Naive thymus-derived CD4-positive, alpha-beta T cell (primary cell): ENCODE measurements around the gene ZC3H10. TPM values are rescaled to one million over a fixed set of nuclear protein-coding genes. Genes with fewer than 3 reads are reported as not detected.

Experiments used
- ATAC-seq: fragments of 150-1000 bp; cut with Tn5 transposase; 2 replicates; pipeline ENCODE4 v1.10.0; 2021; ENCODE audit warnings: mild to moderate bottlenecking, moderate library complexity
- CTCF ChIA-PET: fragments of 350-600 bp; sonication (Branson Sonifier 250); formaldehyde crosslinking; loops from one replicate; lab custom pipeline; 2021; ENCODE audit warnings: antibody characterized with exemption; lab: Charles Lee
- POLR2A ChIA-PET: fragments of 350-600 bp; sonication (Branson Sonifier 250); formaldehyde crosslinking; loops from one replicate; lab custom pipeline; 2021; ENCODE audit warnings: antibody characterized with exemption, inconsistent platforms; lab: Charles Lee
- DNase-seq, 9 donors: peaks; one replicate each; pipeline versions ENCODE4 v3.0.0 to v3.0.0-alpha.2; 2020 to 2022; ENCODE audit warnings: mixed read lengths in 1 of 9
- H3K27ac ChIP-seq: one replicate; pipeline ENCODE4 v1.7.0; 2013; ENCODE audit warnings: mild to moderate bottlenecking, low read depth, low read length, moderate library complexity
- H3K27me3 ChIP-seq, 2 donors: one replicate each; pipeline ENCODE4 v1.7.0; 2013; ENCODE audit warnings: low read length in 2 of 2, mild to moderate bottlenecking in 2 of 2, moderate library complexity in 2 of 2; ENCODE audit not compliant: control insufficient read depth in 2 of 2, insufficient read depth in 2 of 2
- H3K36me3 ChIP-seq, 3 experiments: 1 replicate in 2 of 3; 2 replicates in 1 of 3; pipeline ENCODE4 v1.7.0; 2013; ENCODE audit warnings: low read length in 3 of 3, mild to moderate bottlenecking in 3 of 3, moderate library complexity in 1 of 3; ENCODE audit not compliant: insufficient read depth in 3 of 3, control insufficient read depth in 2 of 3
- H3K4me1 ChIP-seq, 2 donors: one replicate each; pipeline ENCODE4 v1.7.0; 2013; ENCODE audit warnings: low read length in 2 of 2, mild to moderate bottlenecking in 2 of 2, moderate library complexity in 1 of 2; ENCODE audit not compliant: control insufficient read depth in 2 of 2, insufficient read depth in 2 of 2
- H3K4me3 ChIP-seq: 2 replicates; pipeline ENCODE4 v1.7.0; 2013; ENCODE audit warnings: mild to moderate bottlenecking, low read length
- H3K9me3 ChIP-seq, 3 experiments: 1 replicate in 2 of 3; 2 replicates in 1 of 3; pipeline ENCODE4 v1.7.0; 2013; ENCODE audit warnings: low read length in 3 of 3; ENCODE audit not compliant: control insufficient read depth in 2 of 3
- H3K27ac Mint-ChIP-seq, 9 donors: one replicate each; pipeline ENCODE4 v1.8.0; 2020 to 2022; ENCODE audit warnings: mixed read lengths in 9 of 9, mild to moderate bottlenecking in 8 of 9, moderate library complexity in 5 of 9, inconsistent platforms in 2 of 9
- H3K27me3 Mint-ChIP-seq, 5 donors: one replicate each; pipeline ENCODE4 v1.8.0; 2021 to 2022; ENCODE audit warnings: mixed read lengths in 5 of 5, mild to moderate bottlenecking in 1 of 5
- H3K36me3 Mint-ChIP-seq, 5 donors: one replicate each; pipeline ENCODE4 v1.8.0; 2020 to 2022; ENCODE audit warnings: mixed read lengths in 5 of 5, mild to moderate bottlenecking in 3 of 5, inconsistent platforms in 1 of 5
- H3K4me1 Mint-ChIP-seq, 7 donors: one replicate each; pipeline ENCODE4 v1.8.0; 2020 to 2022; ENCODE audit warnings: mixed read lengths in 7 of 7, mild to moderate bottlenecking in 3 of 7, inconsistent platforms in 1 of 7
- H3K4me3 Mint-ChIP-seq, 10 donors: one replicate each; pipeline ENCODE4 v1.8.0; 2020 to 2022; ENCODE audit warnings: mild to moderate bottlenecking in 10 of 10, mixed read lengths in 10 of 10, moderate library complexity in 6 of 10, inconsistent platforms in 2 of 10
- H3K9me3 Mint-ChIP-seq, 11 donors: one replicate each; pipeline ENCODE4 v1.8.0; 2020 to 2022; ENCODE audit warnings: mixed read lengths in 11 of 11, mild to moderate bottlenecking in 4 of 11, inconsistent platforms in 1 of 11, moderate library complexity in 1 of 11
- intact Hi-C, 2 donors: fragments of 100-400 bp; cut with micrococcal nuclease; formaldehyde crosslinking; loops; one replicate each; pipeline ENCODE4 v1.15.1; 2023
- polyA plus RNA-seq, 2 donors: library from polyadenylated mRNA; unstranded; fragments of 300-500 nt; fragmentation: Illumina TruSeq; gene quantifications; one replicate each; pipeline ENCODE4 v1.2.3, GENCODE V29; 2021
- total RNA-seq, 6 experiments: library from RNA in 5 of 6; stranded (reverse) in 5 of 6; gene quantifications; 1 replicate in 5 of 6; 2 replicates in 1 of 6; pipeline ENCODE4 v1.2.3 and lab custom pipeline; 2021 to 2026

ZC3H10 gene
- total and polyA plus RNA-seq, 7 experiments from 2014 or later = 2.4 to 16.3 (median 8.5) TPM

DNA sequence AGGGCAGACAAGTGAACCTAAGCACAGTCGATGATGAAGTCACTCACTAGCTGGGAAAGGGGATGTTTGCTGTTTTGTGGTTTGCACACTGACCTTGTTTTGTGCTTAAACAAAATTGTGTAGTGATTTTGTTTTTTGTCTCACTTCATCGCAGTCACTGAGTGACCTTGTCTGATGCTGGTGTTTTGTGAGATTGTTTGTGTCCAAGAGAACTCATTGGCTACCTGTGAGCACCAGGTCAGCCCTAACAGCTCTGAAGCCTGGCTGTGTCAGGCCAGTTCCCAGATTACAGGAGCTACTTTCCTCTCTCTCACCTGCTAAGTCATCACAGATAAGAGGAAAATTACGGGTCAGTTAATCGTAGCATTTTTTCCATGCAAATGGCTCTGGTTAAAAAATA lies 6.1 kb downstream of the ZC3H10 start:
- Histone ChIP-seq H3K36me3 (peaks cover 0 to 23% (median 0%) of the 10 kb centered on the region in 3 experiments), H3K9me3 (no peaks in the 10 kb centered on the region), H3K27ac (no peak overlapping the region), H3K27me3 (no peaks in the 10 kb centered on the region), H3K4me3 (no peak overlapping the region), H3K4me1 (peaks cover 26 to 38% of the 10 kb centered on the region in 2 donors)
- Mint-ChIP-seq H3K27ac (peak overlapping the region in 8 of 9 donors; percentile 27 to 90 (median 61)), H3K4me3 (no peak overlapping the region), H3K27me3 (no peaks in the 10 kb centered on the region), H3K4me1 (peaks cover 26 to 51% (median 49%) of the 10 kb centered on the region in 7 donors), H3K9me3 (peaks cover 0 to 2% (median 0%) of the 10 kb centered on the region in 11 donors), H3K36me3 (peaks cover 0 to 11% (median 0%) of the 10 kb centered on the region in 5 donors)
- ChIA-PET CTCF (interaction anchor here (0.5 to 13.4 kb wide), 10 partner anchors 10 to 531 kb away, joined by 3 to 193 read pairs (median 4); partner anchors contain the start of genes MYL6B, RNF41 and SMARCC2), POLR2A (interaction anchor here (1.1 to 13.1 kb wide), 7 partner anchors 20 to 340 kb away, joined by 3 to 192 read pairs (median 11); partner anchors contain the start of genes MYL6, MYL6B, PA2G4 and RNF41)
- ATAC-seq = no peak
- intact Hi-C loops = no loop called here
- DNase-seq = no peak

DNA sequence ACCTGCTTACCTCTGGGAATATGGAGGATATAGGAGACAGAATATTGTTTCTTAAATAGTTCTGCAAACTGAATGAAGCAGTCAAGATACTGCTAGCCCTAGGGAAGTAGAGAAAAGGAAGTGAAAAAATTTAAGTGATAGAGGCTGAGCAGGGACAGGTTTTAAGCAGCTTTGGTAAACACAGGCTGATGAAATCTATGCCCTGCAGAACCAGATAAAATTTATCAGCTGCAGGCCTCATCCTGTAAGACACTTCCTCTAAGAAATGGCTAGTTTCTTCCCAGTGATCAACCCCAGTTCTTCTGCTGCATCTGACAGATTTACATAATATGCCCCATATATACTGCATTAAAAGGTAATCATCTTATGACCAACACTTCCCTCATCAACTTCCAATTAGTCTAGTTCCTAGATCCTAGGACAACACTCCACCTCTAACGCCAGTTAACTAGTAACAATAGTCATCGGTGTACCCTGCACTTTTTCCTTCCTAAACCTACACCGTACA lies 8.7 kb downstream of the ZC3H10 start:
- Histone ChIP-seq H3K4me3 (no peak overlapping the region), H3K27ac (peak overlapping the region; percentile 72), H3K27me3 (no peaks in the 10 kb centered on the region), H3K36me3 (peaks cover 14 to 25% (median 17%) of the 10 kb centered on the region in 3 experiments), H3K4me1 (peaks cover 39 to 46% of the 10 kb centered on the region in 2 donors), H3K9me3 (no peaks in the 10 kb centered on the region)
- Mint-ChIP-seq H3K27ac (peak overlapping the region; percentile 86 to 99 (median 91)), H3K9me3 (peaks cover 0 to 4% (median 0%) of the 10 kb centered on the region in 11 donors), H3K27me3 (no peaks in the 10 kb centered on the region), H3K36me3 (peaks cover 5 to 30% (median 17%) of the 10 kb centered on the region in 5 donors), H3K4me3 (peak overlapping the region in 8 of 10 donors; percentile 27 to 99 (median 96)), H3K4me1 (peaks cover 33 to 66% (median 57%) of the 10 kb centered on the region in 7 donors)
- CTCF ChIA-PET = interaction anchor here (0.6 to 13.4 kb wide), 11 partner anchors 9 to 384 kb away, joined by 3 to 193 read pairs (median 5); partner anchors contain the start of genes GDF11, MYL6, MYL6B and RNF41
- DNase-seq = no peak
- POLR2A ChIA-PET = interaction anchor here (0.8 to 13.1 kb wide), 11 partner anchors 9 to 322 kb away, joined by 3 to 192 read pairs (median 5); partner anchors contain the start of genes MYL6, MYL6B, PA2G4 and RAB5B
- no peak for ATAC-seq
- intact Hi-C loops = loop anchor here (1.0 to 5.0 kb wide), 9 partner anchors 8 to 961 kb away; partner anchors contain the start of genes MYL6 (in 2 of the 2), SMARCC2 (in 2 of the 2), ZC3H10 (in 2 of the 2) and NAB2 (in 1 of the 2)

DNA sequence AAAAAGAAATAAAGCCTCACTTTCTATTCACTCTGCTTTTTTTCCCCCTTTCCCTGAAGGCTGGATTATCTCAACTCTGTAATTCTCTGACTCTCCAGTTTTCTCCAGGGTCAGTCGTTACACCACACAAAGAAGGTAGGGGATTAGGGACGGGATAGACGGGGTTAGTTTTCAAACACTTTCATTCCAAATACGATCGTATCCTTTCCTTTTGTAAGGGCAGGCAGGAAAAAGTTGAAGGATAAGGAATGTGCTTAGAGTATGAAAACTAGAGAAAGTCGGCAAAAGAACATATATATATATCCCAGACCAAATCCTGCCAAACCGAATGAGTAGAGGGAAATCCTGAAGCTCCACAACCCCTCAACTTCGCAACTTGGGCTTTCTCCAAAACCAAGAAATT lies 9.4 kb downstream of the ZC3H10 start:
- Histone ChIP-seq H3K9me3 (no peaks in the 10 kb centered on the region), H3K36me3 (peaks cover 22 to 29% (median 23%) of the 10 kb centered on the region in 3 experiments), H3K27me3 (no peaks in the 10 kb centered on the region), H3K4me3 (peak overlapping the region; percentile 23), H3K4me1 (peaks cover 39 to 53% of the 10 kb centered on the region in 2 donors), H3K27ac (peak overlapping the region; percentile 72)
- Mint-ChIP-seq H3K4me1 (peaks cover 39 to 73% (median 64%) of the 10 kb centered on the region in 7 donors), H3K4me3 (peak overlapping the region; percentile 95 to 100 (median 98)), H3K9me3 (peaks cover 0 to 4% (median 0%) of the 10 kb centered on the region in 11 donors), H3K36me3 (peaks cover 9 to 37% (median 23%) of the 10 kb centered on the region in 5 donors), H3K27me3 (no peaks in the 10 kb centered on the region), H3K27ac (peak overlapping the region; percentile 86 to 99 (median 91))
- intact Hi-C loops = loop anchor here (1.0 to 5.0 kb wide), 3 partner anchors 23 to 960 kb away; partner anchors contain the start of genes NAB2 (in 1 of the 2), PA2G4 (in 1 of the 2) and TIMELESS (in 1 of the 2)
- DNase-seq (no peak), ATAC-seq (no peak)
- CTCF ChIA-PET = interaction anchor here (0.6 to 13.4 kb wide), 16 partner anchors 9 to 402 kb away, joined by 3 to 193 read pairs (median 4); partner anchors contain the start of genes MYL6, PA2G4, SMARCC2 and ZC3H10
- POLR2A ChIA-PET = interaction anchor here (0.7 to 13.1 kb wide), 12 partner anchors 10 to 219 kb away, joined by 3 to 192 read pairs (median 17); partner anchors contain the start of genes ANKRD52, CNPY2, IL23A and MYL6

DNA sequence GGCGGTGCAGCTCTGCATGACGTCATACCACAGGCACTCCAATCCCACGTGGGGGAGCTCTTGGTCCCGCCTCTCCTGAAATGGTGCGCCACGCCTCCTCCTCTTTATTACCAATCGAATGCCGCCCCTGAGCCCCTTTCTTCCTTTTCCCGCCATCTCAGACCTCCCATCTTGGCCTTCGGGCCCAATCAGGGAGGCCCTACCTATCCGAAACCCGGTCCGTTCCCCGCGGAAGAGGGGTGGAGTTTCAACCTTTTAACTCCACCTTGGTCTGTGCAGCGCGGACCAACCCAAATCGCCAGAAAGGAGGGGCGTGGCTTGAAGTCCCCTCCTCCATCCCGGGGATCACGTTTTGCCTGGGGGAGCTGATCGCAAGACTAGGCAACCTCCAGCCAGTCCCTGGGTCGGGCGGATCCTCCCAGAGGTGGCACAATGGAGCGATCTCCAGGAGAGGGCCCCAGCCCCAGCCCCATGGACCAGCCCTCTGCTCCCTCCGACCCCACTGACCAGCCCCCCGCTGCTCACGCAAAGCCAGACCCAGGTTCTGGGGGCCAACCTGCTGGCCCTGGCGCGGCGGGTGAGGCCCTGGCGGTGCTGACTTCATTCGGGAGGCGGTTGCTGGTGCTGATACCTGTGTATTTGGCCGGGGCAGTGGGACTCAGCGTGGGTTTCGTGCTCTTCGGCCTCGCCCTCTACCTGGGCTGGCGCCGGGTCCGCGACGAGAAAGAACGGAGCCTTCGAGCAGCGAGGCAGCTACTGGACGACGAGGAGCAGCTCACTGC lies 10.0 kb downstream of the ZC3H10 start, which contains the start of gene ESYT1:
ESYT1 (plus strand) TSS at position 380 of the 782 bp plus-strand sequence; CDS start at position 433, 53 bp downstream.
- Histone ChIP-seq H3K27ac (peak within 1 kb of the TSS; percentile 84), H3K4me1 (peaks cover 39 to 54% of the 10 kb centered on the region in 2 donors), H3K4me3 (peak within 1 kb of the TSS; percentile 77), H3K27me3 (no peaks in the 10 kb centered on the region), H3K9me3 (no peaks in the 10 kb centered on the region), H3K36me3 (peaks cover 25 to 35% (median 26%) of the 10 kb centered on the region in 3 experiments)
- ChIA-PET CTCF (interaction anchor here (0.6 to 13.4 kb wide), 17 partner anchors 8 to 402 kb away, joined by 3 to 193 read pairs (median 4); partner anchors contain the start of genes MYL6, PA2G4, SMARCC2 and ZC3H10), POLR2A (interaction anchor here (0.6 to 13.1 kb wide), 18 partner anchors 11 to 1713 kb away, joined by 3 to 192 read pairs (median 5); partner anchors contain the start of genes ANKRD52, CNPY2, IL23A and MYL6)
- DNase-seq (peak; percentile 75 to 100 (median 98)), ATAC-seq (peak; percentile 94)
- Mint-ChIP-seq H3K27me3 (no peaks in the 10 kb centered on the region), H3K9me3 (peaks cover 0 to 4% (median 0%) of the 10 kb centered on the region in 11 donors), H3K4me1 (peaks cover 40 to 76% (median 65%) of the 10 kb centered on the region in 7 donors), H3K36me3 (peaks cover 10 to 40% (median 25%) of the 10 kb centered on the region in 5 donors), H3K4me3 (peak within 1 kb of the TSS; percentile 95 to 100 (median 98)), H3K27ac (peak within 1 kb of the TSS; percentile 86 to 99 (median 91))
- intact Hi-C loops = loop anchor here (1.0 to 5.0 kb wide), 8 partner anchors 10 to 959 kb away; partner anchors contain the start of genes PA2G4 (in 2 of the 2), CS (in 1 of the 2), MYL6B (in 1 of the 2) and NAB2 (in 1 of the 2)

DNA sequence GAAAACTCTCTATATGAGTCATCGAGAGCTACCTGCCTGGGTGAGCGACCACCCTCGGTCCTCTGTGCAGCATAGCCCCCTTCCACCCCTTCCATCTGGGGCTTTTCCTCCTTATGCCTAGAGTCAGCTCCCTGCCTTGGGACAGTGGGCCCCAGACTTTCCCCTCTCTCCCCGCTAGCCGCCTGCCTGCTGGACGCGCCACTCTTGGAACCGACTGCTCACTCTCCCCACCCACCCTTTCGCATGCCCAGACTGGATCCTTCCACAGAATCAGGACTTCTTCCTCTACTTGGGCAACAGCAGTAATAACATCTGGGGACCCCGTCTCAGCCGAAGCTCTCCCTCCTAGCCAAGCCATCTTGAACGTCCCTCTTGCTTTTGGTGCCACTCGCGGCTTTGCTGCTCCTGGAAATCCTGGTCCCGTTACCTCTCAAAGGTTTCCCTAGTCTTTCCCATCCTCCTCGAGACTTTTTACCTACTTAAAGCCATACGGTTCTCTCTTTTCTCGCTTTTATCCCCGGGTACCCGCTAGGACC lies 10.7 kb downstream of the ZC3H10 start:
- peaks cover 40 to 78% (median 69%) of the 10 kb centered on the region in 7 donors for H3K4me1 Mint-ChIP-seq
- peaks cover 31 to 42% (median 33%) of the 10 kb centered on the region in 3 experiments for H3K36me3 ChIP-seq
- peak overlapping the region; percentile 84 for H3K27ac ChIP-seq
- H3K4me1 ChIP-seq = peaks cover 39 to 58% of the 10 kb centered on the region in 2 donors
- no peaks in the 10 kb centered on the region for H3K27me3 Mint-ChIP-seq
- peak overlapping the region; percentile 86 to 97 (median 91) for H3K27ac Mint-ChIP-seq
- H3K36me3 Mint-ChIP-seq = peaks cover 10 to 44% (median 31%) of the 10 kb centered on the region in 5 donors
- no peak for ATAC-seq
- peak overlapping the region; percentile 77 for H3K4me3 ChIP-seq
- H3K4me3 Mint-ChIP-seq = peak overlapping the region; percentile 95 to 100 (median 98)
- DNase-seq = peak in 1 of 9 donors; percentile 29
- POLR2A ChIA-PET = interaction anchor here (0.6 to 13.1 kb wide), 15 partner anchors 11 to 1712 kb away, joined by 3 to 192 read pairs (median 16); partner anchors contain the start of genes IL23A, MYL6, MYL6B and PA2G4
- H3K9me3 ChIP-seq = no peaks in the 10 kb centered on the region
- intact Hi-C loops = loop anchor here (1.0 to 5.0 kb wide), 8 partner anchors 10 to 959 kb away; partner anchors contain the start of genes MYL6B (in 2 of the 2), CS (in 1 of the 2), NAB2 (in 1 of the 2) and PA2G4 (in 1 of the 2)
- H3K27me3 ChIP-seq = no peaks in the 10 kb centered on the region
- peaks cover 0 to 4% (median 0%) of the 10 kb centered on the region in 11 donors for H3K9me3 Mint-ChIP-seq
- CTCF ChIA-PET = interaction anchor here (1.0 to 13.4 kb wide), 10 partner anchors 10 to 82 kb away, joined by 3 to 193 read pairs (median 4); partner anchors contain the start of genes MYL6, SMARCC2 and ZC3H10
